Mesenteric fat pad (tissue), 1 donor: ENCODE data around the gene NEK4. TPM values are rescaled to one million over a fixed set of nuclear protein-coding genes. Genes with fewer than 3 reads are reported as not detected.

Source experiments
- DNase-seq: peaks from one replicate; pipeline ENCODE4 v3.0.0-alpha.2; 2020; ENCODE audit warnings: low spot score
- total RNA-seq: library from RNA; stranded (reverse); fragmentation: NEBNext Ultra II Directional; extraction: Animal tissue kit (Norgen Biotek cat#: 25700); gene quantifications from one replicate; pipeline ENCODE4 v1.2.1, GENCODE V29; 2021
- donor health status: DM: yes; HTN: yes; CAD: no.

Gene NEK4
- total RNA-seq, 1 donor from 2014 or later, result 18.1 TPM

GRCh38 chr3:52779837-52780585 is 9.3 kb upstream of the NEK4 start:
- peak; percentile 59 for DNase-seq

GRCh38 chr3:52779011-52779836 is 8.5 kb upstream of the NEK4 start:
- DNase-seq, result peak; percentile 67

GRCh38 chr3:52777959-52778805 is 7.4 kb upstream of the NEK4 start:
- DNase-seq, result peak; percentile 82

- peak; percentile 78 for DNase-seq
These were observed 6.6 kb upstream of the NEK4 start, which contains the start of gene ITIH1 for GRCh38 chr3:52777127-52777958. ITIH1 (plus strand) TSS chr3:52777599; CDS start chr3:52777616, 17 bp downstream.

- peak; percentile 47 for DNase-seq
These were observed 5.7 kb upstream of the NEK4 start for GRCh38 chr3:52776486-52776885.

GRCh38 chr3:52775877-52776276 is 5.1 kb upstream of the NEK4 start:
- peak; percentile 41 for DNase-seq

- DNase-seq, result peak; percentile 81
These were observed 4.4 kb upstream of the NEK4 start for GRCh38 chr3:52774901-52775864.

- peak; percentile 43 for DNase-seq
These were observed 3.5 kb upstream of the NEK4 start for GRCh38 chr3:52774066-52774713.

GRCh38 chr3:52773361-52774065 is 2.8 kb upstream of the NEK4 start:
- DNase-seq, result no peak

GRCh38 chr3:52771702-52772101 is 962 bp upstream of the NEK4 start:
- DNase-seq, result no peak

GRCh38 chr3:52771334-52771681 is 568 bp upstream of the NEK4 start:
- no peak for DNase-seq

- no peak for DNase-seq
These were observed 819 bp downstream of the NEK4 start for GRCh38 chr3:52769786-52770455.

- DNase-seq, result no peak
These were observed 7.3 kb downstream of the NEK4 start for GRCh38 chr3:52763466-52763865.

GRCh38 chr3:52756141-52756540 is 14.6 kb downstream of the NEK4 start:
- no peak for DNase-seq

- no peak for DNase-seq
These were observed 16.4 kb downstream of the NEK4 start for GRCh38 chr3:52754373-52754772.

- DNase-seq, result no peak
These were observed 18.6 kb downstream of the NEK4 start for GRCh38 chr3:52752045-52752660.

GRCh38 chr3:52743721-52744120 is 27.0 kb downstream of the NEK4 start:
- no peak for DNase-seq
